GM19372 (cell line): ENCODE results near the gene NTM.

Experiments used
- ATAC-seq: cut with Tn5 transposase; IDR thresholded peaks from one replicate; pipeline ENCODE4 v1.9.1; 2021; ENCODE audit warnings: mild to moderate bottlenecking, low read depth, moderate library complexity; ENCODE audit not compliant: unreplicated experiment

NTM gene

DNA sequence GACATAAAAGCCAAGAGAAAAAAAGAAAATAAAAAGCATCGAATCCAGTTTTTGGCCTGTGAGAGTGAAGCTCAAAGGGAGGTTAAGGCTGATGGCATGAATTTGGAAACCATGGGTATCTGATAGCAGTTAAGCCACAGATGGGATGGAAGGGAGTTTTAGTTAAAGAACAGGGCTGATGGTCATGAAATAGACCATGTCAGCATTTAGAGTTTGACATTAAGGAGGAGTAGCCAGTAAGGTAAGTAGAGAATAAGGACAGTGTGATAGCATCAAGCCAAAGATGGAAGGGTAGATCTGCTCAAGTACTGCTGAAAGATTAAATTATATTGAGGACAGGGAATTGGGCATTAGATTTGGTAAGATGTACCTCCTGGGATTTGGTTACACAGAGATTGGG is 826.5 kb downstream of the NTM start:
- ATAC-seq, result no peak

- no peak for ATAC-seq
Observed at GRCh38 chr11:132200353-132200936, 830.0 kb downstream of the NTM start.

- ATAC-seq, result no peak
Observed at GRCh38 chr11:132202621-132203020, 832.2 kb downstream of the NTM start.

GRCh38 chr11:132205006-132205405 is 834.6 kb downstream of the NTM start:
- no peak for ATAC-seq

GRCh38 chr11:132205496-132205895 is 835.1 kb downstream of the NTM start:
- ATAC-seq, result no peak

DNA sequence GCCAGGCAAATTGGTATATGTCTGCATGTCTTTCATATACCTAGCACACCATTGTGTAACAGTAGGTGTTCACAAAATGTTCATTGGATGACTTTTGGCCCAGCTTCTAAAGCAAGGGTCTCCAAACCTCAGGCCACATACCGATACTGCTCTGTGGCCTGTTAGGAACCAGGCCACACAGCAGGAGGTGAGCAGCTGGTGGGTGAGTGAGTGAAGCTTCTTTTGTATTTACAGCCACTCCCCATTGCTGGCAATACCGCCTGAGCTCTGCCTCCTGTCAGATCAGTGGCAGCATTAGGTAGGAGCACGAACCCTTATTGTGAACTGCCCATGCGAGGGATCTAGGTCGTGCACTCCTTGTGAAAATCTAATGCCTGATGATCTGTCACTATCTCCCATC is 836.6 kb downstream of the NTM start:
- no peak for ATAC-seq

- no peak for ATAC-seq
Observed at GRCh38 chr11:132208477-132209055, 838.2 kb downstream of the NTM start.

DNA sequence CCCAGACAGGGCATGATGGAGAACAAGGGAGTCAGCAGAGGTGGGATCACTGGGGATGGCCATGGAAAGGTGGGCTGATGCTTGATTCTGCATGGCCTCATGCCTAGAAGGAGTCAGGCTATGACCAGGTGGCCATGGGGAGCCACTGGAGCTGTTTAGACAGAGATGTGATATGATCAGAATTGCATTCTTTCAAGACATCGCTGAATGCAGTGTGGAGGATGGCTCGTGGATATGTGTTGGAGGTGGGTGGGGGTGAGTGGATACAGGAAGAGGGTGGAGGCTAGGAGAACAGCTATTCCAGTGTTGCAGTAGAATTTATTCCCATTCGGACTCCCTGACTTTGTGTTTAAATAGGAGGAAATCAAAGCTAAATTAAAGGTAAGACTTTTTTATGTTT is 841.1 kb downstream of the NTM start:
- no peak for ATAC-seq

- ATAC-seq, result no peak
Observed at GRCh38 chr11:132217856-132218255, 847.4 kb downstream of the NTM start.

DNA sequence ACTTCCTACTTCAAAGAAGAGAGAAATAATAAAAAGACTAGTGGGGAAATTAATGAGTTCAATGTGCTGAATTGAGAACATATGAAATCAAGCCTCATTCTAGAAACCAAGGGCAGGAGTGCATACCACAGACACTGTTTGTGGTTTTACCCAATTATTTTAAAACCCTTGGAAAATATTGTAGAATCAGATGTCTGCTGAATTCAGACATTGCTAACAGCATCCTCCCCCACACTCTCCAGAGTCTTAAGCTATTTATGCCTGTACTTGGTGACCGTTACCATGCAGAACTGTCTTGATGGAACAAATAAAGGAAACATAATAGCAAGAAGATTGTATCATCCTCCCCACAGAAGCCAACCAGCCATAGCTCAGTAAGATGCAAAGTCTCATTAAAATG is 850.1 kb downstream of the NTM start:
- ATAC-seq, result no peak

DNA sequence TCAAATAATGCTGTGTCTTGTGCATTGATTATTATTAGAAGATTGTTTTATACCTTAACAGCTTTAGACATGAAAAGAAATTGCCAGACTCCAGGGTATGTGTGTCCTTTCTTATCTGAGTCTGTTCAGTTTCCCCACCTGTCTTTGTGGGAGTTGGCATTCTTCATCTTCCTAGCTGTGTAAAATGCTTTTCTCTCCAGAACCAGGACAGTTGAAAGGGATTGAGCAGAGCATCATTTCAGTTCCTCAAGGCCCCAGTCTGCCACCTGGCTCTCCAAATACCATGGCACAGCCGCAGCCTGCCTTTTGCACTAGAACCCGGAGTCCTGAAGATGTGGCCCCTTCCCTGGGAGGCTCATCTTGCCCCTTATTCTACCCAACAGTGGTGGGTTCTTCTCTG is 851.9 kb downstream of the NTM start:
- no peak for ATAC-seq

DNA sequence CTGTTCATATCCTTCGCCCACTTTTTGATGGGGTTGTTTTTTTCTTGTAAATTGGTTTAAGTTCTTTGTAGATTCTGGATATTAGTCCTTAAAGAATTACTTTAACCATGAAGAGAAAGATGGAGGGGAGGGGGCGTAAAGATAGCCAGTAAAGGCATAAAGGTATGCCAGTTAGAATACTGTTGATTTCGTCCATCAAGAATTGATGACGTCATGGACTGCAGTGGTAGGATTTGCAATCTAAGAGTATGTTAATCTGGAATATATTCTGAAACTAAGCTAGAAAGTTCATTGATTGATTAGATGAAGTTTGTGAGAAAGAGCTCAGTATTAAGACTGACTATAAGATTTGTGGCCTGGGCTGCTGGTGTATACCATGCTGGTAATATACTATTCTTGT is 856.1 kb downstream of the NTM start:
- ATAC-seq, result no peak

DNA sequence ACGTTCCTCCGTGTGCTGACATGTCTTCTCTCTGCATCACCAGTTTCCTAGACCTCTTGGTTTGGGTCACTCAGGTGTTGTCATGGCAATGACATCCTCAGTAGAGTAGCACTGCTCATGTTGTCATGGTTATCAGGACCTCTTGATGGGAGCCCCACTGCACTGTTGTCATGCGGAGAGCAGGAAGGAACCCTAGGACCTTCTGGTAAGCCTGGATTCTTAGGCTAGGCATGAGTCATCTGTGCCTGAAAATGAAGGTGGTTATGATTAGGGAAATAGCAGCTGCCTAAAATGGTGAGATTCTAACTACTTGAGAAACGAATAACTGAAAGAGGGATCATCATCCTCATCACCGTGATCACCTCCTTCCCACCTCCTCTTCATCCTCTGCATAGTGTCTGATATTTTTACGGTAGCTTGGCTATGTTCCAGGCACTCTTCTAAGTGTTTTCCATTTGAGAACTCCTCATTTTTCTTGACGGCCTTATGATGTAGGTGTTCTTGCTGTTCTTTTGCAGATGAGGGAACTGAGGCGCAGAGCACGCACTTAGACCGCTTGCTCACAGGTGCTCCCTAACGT is 858.4 kb downstream of the NTM start:
- no peak for ATAC-seq

DNA sequence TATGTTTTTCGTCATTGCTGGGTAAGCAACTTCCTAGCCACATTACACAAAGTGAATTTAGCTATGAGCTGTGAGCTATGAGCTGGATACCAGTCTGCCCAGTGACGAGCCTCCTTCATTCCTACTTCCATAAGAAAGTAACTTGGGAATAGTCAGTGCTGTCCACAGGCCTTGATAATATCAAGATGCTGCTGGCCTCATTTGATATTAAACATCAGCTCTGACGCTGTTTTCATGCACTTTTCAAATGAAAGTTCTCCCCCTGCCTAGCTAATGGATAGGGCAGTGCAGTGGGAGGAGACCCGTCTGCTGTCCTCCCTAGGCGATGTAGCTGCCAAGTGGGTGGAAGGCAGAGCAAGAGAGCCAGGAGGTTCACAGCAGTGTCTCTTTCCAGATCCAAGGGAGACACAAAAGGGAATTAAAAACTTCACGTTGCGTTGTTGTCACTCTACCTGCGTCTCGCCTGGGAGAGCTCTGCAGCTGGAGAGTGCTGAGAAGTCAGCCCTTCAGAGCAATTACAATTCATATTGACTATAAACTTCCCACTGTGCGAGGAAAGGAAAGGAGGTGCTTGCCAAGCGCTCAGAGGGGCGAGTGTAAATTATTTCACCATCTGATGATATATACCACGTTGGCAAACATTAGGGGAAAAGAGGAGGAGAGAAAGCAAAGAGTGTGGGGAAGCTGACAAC is 861.4 kb downstream of the NTM start:
- no peak for ATAC-seq

- ATAC-seq, result no peak
Observed at GRCh38 chr11:132234878-132235277, 864.5 kb downstream of the NTM start.

DNA sequence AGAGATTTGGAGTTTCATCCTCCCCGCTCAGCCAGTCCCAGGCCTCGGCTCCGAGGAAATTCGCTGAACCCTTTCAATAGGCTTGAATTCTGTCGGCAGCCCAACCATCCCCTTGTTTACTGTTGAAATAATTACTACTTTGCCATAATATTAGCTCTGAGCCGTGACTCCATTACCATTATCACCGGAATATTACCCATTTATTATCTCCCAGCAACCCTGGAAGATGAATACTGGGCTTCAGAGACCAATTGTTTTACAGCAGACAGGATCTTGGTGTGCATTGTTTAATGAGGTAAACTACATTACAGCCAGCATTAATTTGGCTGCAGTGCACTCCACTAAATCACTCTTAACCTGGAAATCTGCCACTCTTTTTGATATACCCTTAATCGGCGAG is 867.4 kb downstream of the NTM start:
- ATAC-seq, result no peak

- ATAC-seq, result no peak
Observed at GRCh38 chr11:132238331-132238866, 868.0 kb downstream of the NTM start.

- no peak for ATAC-seq
Observed at GRCh38 chr11:132240374-132240773, 870.0 kb downstream of the NTM start.

GRCh38 chr11:132242632-132243031 is 872.2 kb downstream of the NTM start:
- no peak for ATAC-seq

- ATAC-seq, result no peak
Observed at GRCh38 chr11:132244846-132245245, 874.4 kb downstream of the NTM start.
